AG04449 (cell line): ENCODE results near the gene CDC42EP1.

Experiments
- CTCF ChIA-PET: fragments of 350-600 bp; formaldehyde crosslinking; extraction: SDS; loops from one replicate; lab custom pipeline; 2021; ENCODE audit warnings: antibody characterized with exemption; lab: Yijun Ruan, JAX
- POLR2A ChIA-PET: fragments of 400-600, 350-600 bp; formaldehyde crosslinking; extraction: SDS; loops from one replicate; lab custom pipeline; 2020; ENCODE audit warnings: antibody characterized with exemption, inconsistent platforms; lab: Yijun Ruan, JAX
- DNase-seq: peaks from one replicate; pipeline ENCODE4 v3.0.0-alpha.2; 2010; ENCODE audit warnings: low read depth, low spot score
- H3K4me3 ChIP-seq: 2 replicates; pipeline ENCODE4 v1.5.1; 2011; ENCODE audit warnings: low read depth, mild to moderate bottlenecking, control low read depth, low read length
- TF ChIP-seq, protein P1 (sequence below): IDR thresholded peaks from one replicate; pipeline ENCODE4 v1.5.1; 2011; ENCODE audit warnings: mild to moderate bottlenecking, moderate library complexity, low read length, control low read depth, inconsistent platforms; ENCODE audit not compliant: insufficient read depth; ENCODE audit errors: missing control alignments

CDC42EP1 gene

DNA sequence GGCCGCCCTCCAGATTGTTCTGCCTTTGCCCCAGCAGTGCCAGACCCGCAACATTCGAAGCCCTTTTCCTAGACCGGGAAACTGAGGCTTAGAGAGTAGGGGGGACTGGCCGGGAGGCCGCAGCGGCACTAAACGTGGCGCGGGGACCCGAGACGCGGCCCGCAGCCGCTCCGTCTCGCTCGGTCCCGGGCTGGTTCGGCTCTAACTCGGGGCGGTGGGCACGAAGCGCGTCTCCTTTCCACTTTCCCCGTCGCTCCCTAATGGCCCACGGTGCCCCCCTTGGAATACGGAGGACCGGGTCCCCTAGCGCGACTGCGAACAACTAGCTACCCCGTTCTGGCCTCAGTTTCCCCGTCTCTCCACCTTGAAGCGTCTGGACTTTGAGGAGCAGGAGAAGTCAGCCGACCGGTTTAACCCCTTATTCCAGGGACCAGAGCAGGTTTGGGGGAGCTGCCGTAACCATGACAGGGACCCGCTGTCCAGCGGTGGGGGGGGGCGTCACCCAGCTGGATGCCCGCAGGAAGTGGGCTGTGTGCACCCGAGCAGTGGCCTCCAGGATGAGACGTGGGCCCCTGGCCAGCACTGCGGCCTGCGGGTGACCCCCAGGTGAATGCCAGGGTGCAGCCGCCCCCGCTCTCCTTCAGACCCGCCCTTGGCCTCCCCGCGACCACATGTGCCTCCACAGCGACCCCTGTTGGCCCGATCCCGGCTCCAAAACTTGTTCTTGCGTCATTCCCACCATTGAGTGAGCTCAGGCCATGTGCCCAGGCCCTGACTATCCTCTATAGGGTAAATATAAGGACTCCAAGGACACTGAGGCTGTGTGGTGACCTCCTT, 1.1 kb downstream of the CDC42EP1 start:
- DNase-seq = no peak
- peak overlapping the region; percentile 82 for H3K4me3 ChIP-seq
- TF ChIP-seq, protein P1, sequence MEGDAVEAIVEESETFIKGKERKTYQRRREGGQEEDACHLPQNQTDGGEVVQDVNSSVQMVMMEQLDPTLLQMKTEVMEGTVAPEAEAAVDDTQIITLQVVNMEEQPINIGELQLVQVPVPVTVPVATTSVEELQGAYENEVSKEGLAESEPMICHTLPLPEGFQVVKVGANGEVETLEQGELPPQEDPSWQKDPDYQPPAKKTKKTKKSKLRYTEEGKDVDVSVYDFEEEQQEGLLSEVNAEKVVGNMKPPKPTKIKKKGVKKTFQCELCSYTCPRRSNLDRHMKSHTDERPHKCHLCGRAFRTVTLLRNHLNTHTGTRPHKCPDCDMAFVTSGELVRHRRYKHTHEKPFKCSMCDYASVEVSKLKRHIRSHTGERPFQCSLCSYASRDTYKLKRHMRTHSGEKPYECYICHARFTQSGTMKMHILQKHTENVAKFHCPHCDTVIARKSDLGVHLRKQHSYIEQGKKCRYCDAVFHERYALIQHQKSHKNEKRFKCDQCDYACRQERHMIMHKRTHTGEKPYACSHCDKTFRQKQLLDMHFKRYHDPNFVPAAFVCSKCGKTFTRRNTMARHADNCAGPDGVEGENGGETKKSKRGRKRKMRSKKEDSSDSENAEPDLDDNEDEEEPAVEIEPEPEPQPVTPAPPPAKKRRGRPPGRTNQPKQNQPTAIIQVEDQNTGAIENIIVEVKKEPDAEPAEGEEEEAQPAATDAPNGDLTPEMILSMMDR = peak; percentile 90
- POLR2A ChIA-PET = interaction anchor here (0.6 to 2.7 kb wide), 6 partner anchors 9 to 114 kb away, joined by 3 to 12 read pairs (median 4); partner anchors contain the start of gene LGALS1
- CTCF ChIA-PET = interaction anchor here (0.7 to 22.2 kb wide), 22 partner anchors 7 to 255 kb away, joined by 3 to 728 read pairs (median 4); partner anchors contain the start of genes GGA1, LGALS2 and SH3BP1

DNA sequence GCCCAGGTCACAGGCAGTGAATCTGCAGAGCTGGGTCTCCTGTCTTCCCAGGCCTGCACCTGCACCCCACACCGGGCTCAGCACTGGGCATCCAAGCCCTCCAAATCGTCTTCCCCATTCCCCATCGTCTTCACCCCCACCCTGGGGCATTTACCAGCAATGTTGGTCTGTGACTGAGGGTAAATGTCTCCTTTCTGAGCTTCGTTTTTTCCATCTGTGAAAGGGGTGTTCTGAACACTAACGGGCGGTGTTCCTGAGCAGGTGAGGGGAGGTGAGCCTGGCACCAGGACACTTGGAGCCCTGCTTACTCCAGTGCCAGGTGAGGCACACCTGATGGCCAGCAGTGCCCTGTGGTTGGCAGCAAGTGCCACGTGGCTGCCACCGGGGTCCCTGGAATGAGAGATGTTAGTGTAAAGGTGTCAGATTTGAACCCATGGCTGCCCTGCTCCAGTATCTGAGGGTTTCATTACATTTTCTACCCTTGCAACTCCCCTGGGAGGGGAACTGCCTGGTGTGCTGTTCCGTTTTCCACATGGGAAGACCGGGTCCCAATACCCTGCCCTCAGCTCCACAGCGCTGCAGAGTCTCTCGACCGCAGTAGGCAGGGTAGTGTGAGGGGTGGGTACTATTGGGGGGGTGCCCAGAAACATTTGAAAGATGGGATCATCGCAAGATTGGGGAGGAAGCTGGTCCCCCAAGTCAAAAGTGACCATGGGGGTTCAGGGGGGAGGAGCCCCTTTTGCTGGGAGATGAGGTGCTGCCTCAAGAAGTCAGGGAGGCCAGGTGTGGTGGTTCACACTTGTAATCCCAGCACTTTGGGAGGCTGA, 2.0 kb downstream of the CDC42EP1 start:
- no peak for DNase-seq
- H3K4me3 ChIP-seq = peak overlapping the region; percentile 82
- ChIA-PET CTCF (interaction anchor here (0.7 to 22.2 kb wide), 23 partner anchors 6 to 256 kb away, joined by 3 to 728 read pairs (median 4); partner anchors contain the start of genes GGA1, LGALS2 and SH3BP1), POLR2A (interaction anchor here (0.6 to 2.7 kb wide), 4 partner anchors 10 to 23 kb away, joined by 4 to 12 read pairs (median 8); no protein-coding TSS in a partner anchor)
- TF ChIP-seq, protein P1 = no peak

DNA sequence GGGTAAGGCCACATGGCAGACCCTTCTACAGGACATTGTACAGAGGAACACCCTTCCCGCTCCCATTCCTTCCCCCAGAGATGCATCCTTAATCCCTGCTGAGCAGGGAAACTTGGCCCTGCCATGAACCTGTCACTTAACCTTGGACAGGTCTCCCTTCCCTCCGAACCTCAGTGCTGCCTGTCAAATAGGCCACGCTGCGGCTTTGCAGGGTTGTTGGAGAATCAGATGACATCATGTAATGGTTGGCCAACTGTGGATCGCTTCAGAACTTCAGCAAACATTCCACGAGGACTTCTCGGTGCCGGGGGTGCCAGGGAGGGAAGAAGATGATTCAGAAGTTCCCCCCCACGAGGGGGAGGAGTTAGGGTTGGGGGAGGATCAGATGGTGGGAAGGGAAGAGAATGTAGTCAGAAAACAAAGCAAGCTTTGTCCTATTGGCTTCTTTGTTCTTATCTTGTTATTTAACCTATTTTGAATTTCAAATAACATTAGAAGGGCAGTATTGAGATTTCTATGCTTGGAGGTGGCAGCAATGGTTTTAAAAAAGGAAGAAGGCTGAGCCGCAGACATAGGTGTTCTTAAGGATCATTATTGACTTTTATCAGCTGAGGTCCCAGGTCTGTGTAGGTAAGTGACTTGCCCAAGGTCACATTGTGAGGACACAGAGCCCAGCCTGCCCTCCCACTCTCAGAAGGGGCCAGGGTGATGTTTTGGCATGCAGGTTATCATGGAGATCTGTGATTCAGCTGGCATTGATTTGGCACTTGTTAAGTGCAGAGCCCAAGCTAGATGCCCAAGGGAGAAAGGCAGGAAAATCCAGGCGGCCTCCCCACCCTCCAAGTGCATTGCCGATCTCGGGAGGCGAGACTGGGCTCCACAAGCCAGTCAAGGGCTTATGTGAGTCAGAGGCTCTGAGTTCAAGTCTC, 3.1 kb downstream of the CDC42EP1 start:
- peak; percentile 68 for DNase-seq
- CTCF ChIA-PET = interaction anchor here (0.5 to 22.2 kb wide), 10 partner anchors 5 to 363 kb away, joined by 3 to 728 read pairs (median 4); partner anchors contain the start of genes GGA1 and SH3BP1
- peak overlapping the region; percentile 3; the same call in 1 of the 2 replicates for H3K4me3 ChIP-seq
- TF ChIP-seq, protein P1 = no peak
- POLR2A ChIA-PET = interaction anchor here (0.9 to 2.0 kb wide), 6 partner anchors 11 to 29 kb away, joined by 3 to 11 read pairs (median 3); no protein-coding TSS in a partner anchor

DNA sequence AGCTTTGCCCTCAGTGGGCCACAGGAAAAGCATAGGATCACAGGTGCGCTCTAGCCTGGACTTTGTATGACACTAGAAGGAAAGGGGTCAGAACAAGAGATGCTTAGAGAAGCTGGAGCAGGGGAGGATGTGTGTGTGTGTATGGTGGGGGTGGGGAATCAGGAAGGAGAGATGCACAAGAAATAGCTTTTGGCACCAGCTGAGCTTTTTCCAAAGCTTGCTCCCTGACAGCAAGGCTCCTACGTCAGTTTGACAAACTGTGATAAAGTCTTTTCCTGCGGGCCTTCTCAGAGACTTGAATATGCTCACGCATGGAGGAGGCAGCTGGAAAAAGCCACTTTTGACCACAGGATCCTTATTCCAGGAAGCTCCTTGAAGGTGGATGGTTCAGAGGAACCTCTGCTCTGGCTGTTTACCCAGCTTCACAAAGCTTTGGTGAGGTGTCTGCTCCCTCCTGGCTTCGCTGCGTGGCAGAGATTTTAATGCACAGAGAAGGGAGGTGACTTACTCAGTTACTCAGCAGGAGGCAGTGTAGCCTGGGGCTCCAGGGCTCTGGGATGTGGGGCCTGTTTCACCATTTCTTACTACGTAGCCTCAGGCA, 3.9 kb downstream of the CDC42EP1 start:
- ChIA-PET POLR2A (interaction anchor here (0.9 to 1.2 kb wide), 5 partner anchors 11 to 28 kb away, joined by 3 read pairs; no protein-coding TSS in a partner anchor), CTCF (interaction anchor here (0.5 to 22.2 kb wide), 7 partner anchors 11 to 364 kb away, joined by 3 to 728 read pairs (median 4); partner anchors contain the start of gene GGA1)
- no peak overlapping the region for H3K4me3 ChIP-seq
- TF ChIP-seq, protein P1 = no peak
- DNase-seq = no peak

DNA sequence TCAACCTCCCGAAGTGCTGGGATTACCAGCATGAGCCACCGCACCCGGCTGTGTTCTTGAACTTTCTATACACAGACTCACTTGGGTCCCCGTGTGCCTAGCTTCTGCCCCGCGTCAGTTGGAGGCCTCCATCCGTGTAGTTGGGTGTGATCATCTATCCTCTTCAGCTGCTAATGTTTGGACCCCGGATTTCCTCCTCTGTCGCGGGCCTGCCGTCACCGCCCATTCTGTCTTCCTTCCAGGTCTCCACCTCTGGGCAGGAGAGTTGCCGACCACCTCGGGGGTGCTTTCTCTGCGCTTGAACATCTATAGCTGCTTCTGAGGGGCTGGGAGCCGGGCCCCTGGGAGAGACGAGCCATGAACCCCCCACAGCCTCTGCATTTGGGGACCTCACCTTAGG, 5.5 kb downstream of the CDC42EP1 start:
- POLR2A ChIA-PET = interaction anchor here (2.0 to 2.2 kb wide), 2 partner anchors 20 to 26 kb away, joined by 5 to 10 read pairs; no protein-coding TSS in a partner anchor
- no peak for DNase-seq
- no peak overlapping the region for H3K4me3 ChIP-seq
- TF ChIP-seq, protein P1 = no peak
- CTCF ChIA-PET = interaction anchor here (0.8 to 22.2 kb wide), 10 partner anchors 7 to 42 kb away, joined by 3 to 728 read pairs (median 36); partner anchors contain the start of genes CDC42EP1, GGA1 and LGALS2
